PC-9 (cell line): ENCODE measurements around the gene PJA2.

ENCODE experiments used
- CTCF ChIP-seq: fragments of 200-600 bp; sonication (generic); conservative IDR thresholded peaks from 2 replicates; pipeline ENCODE4 v1.6.1; 2017; ENCODE audit warnings: mixed run types, antibody characterized with exemption, mild to moderate bottlenecking, moderate library complexity
- EZH2 ChIP-seq: fragments of 200-600 bp; sonication (generic); IDR thresholded peaks from 2 replicates; pipeline ENCODE4 v1.8.0; 2017; ENCODE audit warnings: antibody characterized with exemption, low read depth

DNA sequence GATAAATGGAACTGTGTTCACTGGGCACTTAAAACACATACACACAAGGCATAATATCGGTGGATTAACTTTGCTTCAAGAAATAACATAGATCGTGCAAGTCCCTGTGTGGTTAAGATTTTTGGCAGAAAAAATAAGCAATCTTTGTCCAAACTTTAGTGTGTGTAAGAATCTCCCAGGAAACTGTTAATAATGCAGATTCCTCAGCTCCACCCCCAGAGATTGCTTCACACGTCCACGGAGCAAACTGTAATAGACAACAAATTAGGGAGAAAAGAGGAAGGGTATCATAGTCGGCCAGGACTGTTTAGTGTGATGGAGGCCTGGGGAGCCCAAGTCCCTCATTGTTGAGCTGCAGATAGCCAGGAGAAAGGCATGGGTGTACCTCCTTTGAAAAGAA is 84.8 kb downstream of the PJA2 start:
- TF ChIP-seq EZH2 (no peak), CTCF (no peak)
